OCI-LY1 (cell line): ENCODE data around the gene PIGT.

Source experiments
- H2AFZ ChIP-seq: fragments of 200-600 bp; sonication (generic), shearing (Covaris generic); 2 replicates; pipeline ENCODE4 v1.6.0; 2014; ENCODE audit warnings: antibody characterized with exemption, mild to moderate bottlenecking, low read length
- H3F3A ChIP-seq: fragments of 200-600 bp; sonication (generic), shearing (Covaris generic); 2 replicates; pipeline ENCODE4 v1.6.0; 2014; ENCODE audit warnings: mild to moderate bottlenecking, antibody characterized with exemption, low read length, moderate library complexity; ENCODE audit not compliant: insufficient read depth
- H3K27ac ChIP-seq: fragments of 200-600 bp; sonication (generic); 2 replicates; pipeline ENCODE4 v1.5.1; 2014; ENCODE audit warnings: low read length, mixed run types, mild to moderate bottlenecking, low read depth; ENCODE audit not compliant: poor library complexity, severe bottlenecking
- H3K27me3 ChIP-seq: fragments of 200-600 bp; sonication (generic); 2 replicates; pipeline ENCODE4 v1.6.0; 2014; ENCODE audit warnings: antibody characterized with exemption, mild to moderate bottlenecking, low read length, moderate library complexity; ENCODE audit not compliant: insufficient read depth
- H3K36me3 ChIP-seq: fragments of 200-600 bp; sonication (generic); 2 replicates; pipeline ENCODE4 v1.6.1; 2014; ENCODE audit warnings: mild to moderate bottlenecking, antibody characterized with exemption, low read length, moderate library complexity, mixed read lengths; ENCODE audit not compliant: insufficient read depth
- H3K4me1 ChIP-seq: fragments of 200-600 bp; sonication (generic); 2 replicates; pipeline ENCODE4 v1.5.1; 2014; ENCODE audit warnings: mild to moderate bottlenecking, low read length, moderate library complexity; ENCODE audit not compliant: insufficient read depth, severe bottlenecking
- H3K4me2 ChIP-seq: fragments of 200-600 bp; sonication (generic), shearing (Covaris generic); 2 replicates; pipeline ENCODE4 v1.6.1; 2014; ENCODE audit warnings: low read length
- H3K4me3 ChIP-seq: fragments of 200-600 bp; sonication (generic); 2 replicates; pipeline ENCODE4 v1.5.1; 2014; ENCODE audit warnings: low read length, low read depth, mild to moderate bottlenecking, mixed read lengths; ENCODE audit not compliant: poor library complexity, severe bottlenecking
- H3K79me2 ChIP-seq: fragments of 200-600 bp; shearing (Covaris generic); 2 replicates; pipeline ENCODE4 v1.6.1; 2016; ENCODE audit warnings: mixed run types, low read length, mixed read lengths; ENCODE audit not compliant: insufficient read depth
- H3K9ac ChIP-seq: fragments of 200-600 bp; sonication (generic), shearing (Covaris generic); 2 replicates; pipeline ENCODE4 v1.6.1; 2014; ENCODE audit warnings: mild to moderate bottlenecking, low read length, mixed read lengths
- H3K9me2 ChIP-seq: fragments of 200-600 bp; sonication (generic), shearing (Covaris generic); 2 replicates; pipeline ENCODE4 v1.6.1; 2014; ENCODE audit warnings: low read depth, mild to moderate bottlenecking, low read length, mixed read lengths
- H3K9me3 ChIP-seq: fragments of 200-600 bp; shearing (Covaris generic); 2 replicates; pipeline ENCODE4 v1.6.1; 2014; ENCODE audit warnings: low read length, mixed read lengths
- H4K20me1 ChIP-seq: fragments of 200-600 bp; sonication (generic), shearing (Covaris generic); 2 replicates; pipeline ENCODE4 v1.6.0; 2016; ENCODE audit warnings: mild to moderate bottlenecking, low read length; ENCODE audit not compliant: insufficient read depth
- CTCF ChIP-seq: fragments of 200-600 bp; sonication (generic), shearing (Covaris generic); IDR thresholded peaks from 2 replicates; pipeline ENCODE4 v1.5.1; 2017; ENCODE audit warnings: mild to moderate bottlenecking, antibody characterized with exemption, low read length, moderate library complexity, mixed read lengths
- EZH2 ChIP-seq: fragments of 200-600 bp; sonication (generic), shearing (Covaris generic); IDR thresholded peaks from 2 replicates; pipeline ENCODE4 v1.8.0; 2017; ENCODE audit warnings: borderline replicate concordance, mixed run types, mild to moderate bottlenecking, antibody characterized with exemption, low read length, moderate library complexity, mixed read lengths

Gene PIGT

DNA sequence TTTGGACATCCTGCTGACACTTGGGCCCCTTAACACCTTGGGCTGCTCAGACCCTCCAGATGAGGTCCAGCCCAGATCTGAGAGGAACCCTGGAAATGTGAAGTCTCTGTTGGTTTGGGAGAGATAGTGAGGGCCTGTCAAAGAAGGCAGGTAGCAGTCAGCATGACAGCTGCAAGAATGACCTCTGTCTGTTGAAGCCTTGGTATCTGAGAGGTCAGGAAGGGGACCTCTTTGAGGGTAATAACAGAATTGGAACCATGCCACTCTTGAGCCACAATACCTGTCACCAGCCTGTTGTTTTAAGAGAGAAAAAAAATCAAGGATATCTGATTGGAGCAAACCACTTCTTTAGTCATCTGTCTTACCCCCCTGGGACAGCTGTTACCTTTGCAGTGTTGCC, 48.8 kb upstream of the PIGT start:
- Histone ChIP-seq H3K9ac (no peak overlapping the region), H3K27me3 (no peaks in the 10 kb centered on the region), H3K4me1 (peaks cover 38% of the 10 kb centered on the region), H3K4me2 (no peak overlapping the region), H3K9me3 (no peaks in the 10 kb centered on the region), H3K9me2 (no peaks in the 10 kb centered on the region), H3K27ac (no peak overlapping the region), H3K79me2 (no peaks in the 10 kb centered on the region), H3F3A (0 out of 2 replicates have a peak, but pooled peaks cover 6% of the 10 kb centered on the region), H2AFZ (no peak overlapping the region), H4K20me1 (no peaks in the 10 kb centered on the region), H3K4me3 (no peak overlapping the region), H3K36me3 (peaks cover 24% of the 10 kb centered on the region)
- TF ChIP-seq EZH2 (no peak), CTCF (no peak)

GRCh38 chr20:45368221-45368980, 47.5 kb upstream of the PIGT start:
- no peaks in the 10 kb centered on the region for H3K79me2 ChIP-seq
- no peaks in the 10 kb centered on the region for H3K9me2 ChIP-seq
- no peaks in the 10 kb centered on the region for H4K20me1 ChIP-seq
- no peak for TF ChIP-seq EZH2
- TF ChIP-seq CTCF = no peak
- no peaks in the 10 kb centered on the region for H3K9me3 ChIP-seq
- no peak overlapping the region for H2AFZ ChIP-seq
- peaks cover 36% of the 10 kb centered on the region for H3K4me1 ChIP-seq
- peak overlapping the region; percentile 7; the same call in 1 of the 2 replicates for H3K4me2 ChIP-seq
- no peak overlapping the region for H3K4me3 ChIP-seq
- H3K27ac ChIP-seq = no peak overlapping the region
- no peaks in the 10 kb centered on the region for H3K27me3 ChIP-seq
- peaks cover 24% of the 10 kb centered on the region for H3K36me3 ChIP-seq
- no peak overlapping the region for H3K9ac ChIP-seq
- 0 out of 2 replicates have a peak, but pooled peaks cover 6% of the 10 kb centered on the region for H3F3A ChIP-seq

DNA sequence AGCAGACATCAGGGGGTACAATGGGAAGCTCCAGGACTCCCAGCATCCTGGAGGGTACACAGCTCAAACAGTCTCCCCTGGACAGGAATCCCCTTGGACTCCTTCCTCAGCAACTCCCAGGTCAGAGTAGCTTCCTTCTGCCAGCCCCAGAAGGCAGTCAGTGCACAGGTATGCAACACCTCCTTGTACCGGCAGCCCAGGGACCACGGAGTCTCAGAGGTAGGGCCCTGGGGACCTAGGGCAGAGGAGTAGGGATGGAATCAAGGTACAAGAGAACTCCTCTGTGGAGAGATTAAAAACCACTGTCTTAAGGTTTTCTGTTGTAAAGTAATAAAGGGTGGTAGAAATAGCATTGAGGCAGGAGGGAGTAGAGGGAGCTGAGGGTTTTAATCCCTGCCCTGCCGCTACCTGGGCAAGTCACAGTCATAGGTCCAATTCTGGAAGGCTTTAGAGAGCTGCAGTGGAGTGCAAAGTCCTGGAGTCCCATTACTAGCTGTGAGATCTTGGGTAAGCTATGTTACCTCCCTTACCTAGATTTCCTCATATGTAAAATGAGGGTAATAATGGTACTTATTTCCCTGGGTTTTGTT, 45.3 kb upstream of the PIGT start:
- no peaks in the 10 kb centered on the region for H3K27me3 ChIP-seq
- H3F3A ChIP-seq = 0 out of 2 replicates have a peak, but pooled peaks cover 6% of the 10 kb centered on the region
- H3K79me2 ChIP-seq = no peaks in the 10 kb centered on the region
- H3K4me3 ChIP-seq = no peak overlapping the region
- H3K9ac ChIP-seq = no peak overlapping the region
- H3K9me3 ChIP-seq = no peaks in the 10 kb centered on the region
- TF ChIP-seq EZH2 (no peak), CTCF (no peak)
- no peaks in the 10 kb centered on the region for H4K20me1 ChIP-seq
- peaks cover 31% of the 10 kb centered on the region for H3K4me1 ChIP-seq
- H3K4me2 ChIP-seq = no peak overlapping the region
- H3K36me3 ChIP-seq = peaks cover 21% of the 10 kb centered on the region
- H2AFZ ChIP-seq = no peak overlapping the region
- no peaks in the 10 kb centered on the region for H3K9me2 ChIP-seq
- H3K27ac ChIP-seq = no peak overlapping the region
